ENCODE data around the gene SNAP23.

SNAP23 gene

DNA sequence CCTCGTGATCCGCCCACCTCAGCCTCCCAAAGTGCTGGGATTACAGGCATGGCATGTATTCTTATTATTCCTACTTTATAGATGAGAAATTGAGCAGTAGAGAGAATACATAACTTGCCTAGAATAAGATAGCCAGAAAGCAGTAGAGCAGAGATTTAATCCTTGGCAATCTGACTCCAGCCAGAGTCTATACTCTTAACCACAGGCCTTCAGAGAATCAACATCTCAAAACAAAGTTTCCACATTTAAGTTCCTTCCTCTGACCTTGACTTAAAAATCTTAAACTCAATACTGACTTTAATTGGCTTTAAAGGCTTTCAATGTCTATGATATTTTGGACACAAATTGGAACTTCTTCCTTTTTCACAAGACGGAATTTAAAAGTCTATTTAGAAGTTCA, 41.6 kb upstream of the SNAP23 start:
- TF ChIP-seq, protein P1, sequence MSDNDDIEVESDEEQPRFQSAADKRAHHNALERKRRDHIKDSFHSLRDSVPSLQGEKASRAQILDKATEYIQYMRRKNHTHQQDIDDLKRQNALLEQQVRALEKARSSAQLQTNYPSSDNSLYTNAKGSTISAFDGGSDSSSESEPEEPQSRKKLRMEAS (IDR thresholded peaks at IDR 0.05; ENCODE audit: low read depth, low read length): no peak
- no peak for TF ChIP-seq MYC (IDR thresholded peaks at IDR 0.05; ENCODE audit: low read depth, low read length)
- TF ChIP-seq, protein P2, sequence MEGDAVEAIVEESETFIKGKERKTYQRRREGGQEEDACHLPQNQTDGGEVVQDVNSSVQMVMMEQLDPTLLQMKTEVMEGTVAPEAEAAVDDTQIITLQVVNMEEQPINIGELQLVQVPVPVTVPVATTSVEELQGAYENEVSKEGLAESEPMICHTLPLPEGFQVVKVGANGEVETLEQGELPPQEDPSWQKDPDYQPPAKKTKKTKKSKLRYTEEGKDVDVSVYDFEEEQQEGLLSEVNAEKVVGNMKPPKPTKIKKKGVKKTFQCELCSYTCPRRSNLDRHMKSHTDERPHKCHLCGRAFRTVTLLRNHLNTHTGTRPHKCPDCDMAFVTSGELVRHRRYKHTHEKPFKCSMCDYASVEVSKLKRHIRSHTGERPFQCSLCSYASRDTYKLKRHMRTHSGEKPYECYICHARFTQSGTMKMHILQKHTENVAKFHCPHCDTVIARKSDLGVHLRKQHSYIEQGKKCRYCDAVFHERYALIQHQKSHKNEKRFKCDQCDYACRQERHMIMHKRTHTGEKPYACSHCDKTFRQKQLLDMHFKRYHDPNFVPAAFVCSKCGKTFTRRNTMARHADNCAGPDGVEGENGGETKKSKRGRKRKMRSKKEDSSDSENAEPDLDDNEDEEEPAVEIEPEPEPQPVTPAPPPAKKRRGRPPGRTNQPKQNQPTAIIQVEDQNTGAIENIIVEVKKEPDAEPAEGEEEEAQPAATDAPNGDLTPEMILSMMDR (IDR thresholded peaks at IDR 0.05; ENCODE audit: low read depth, low read length): no peak
- TF ChIP-seq POLR2A (IDR thresholded peaks at IDR 0.05; ENCODE audit: extremely low read depth, insufficient read length): no peak
- no peak for DNase-seq (ENCODE audit: low read depth)
- no peak overlapping the region for H3K4me3 ChIP-seq (ENCODE audit: low read depth, low read length)

DNA sequence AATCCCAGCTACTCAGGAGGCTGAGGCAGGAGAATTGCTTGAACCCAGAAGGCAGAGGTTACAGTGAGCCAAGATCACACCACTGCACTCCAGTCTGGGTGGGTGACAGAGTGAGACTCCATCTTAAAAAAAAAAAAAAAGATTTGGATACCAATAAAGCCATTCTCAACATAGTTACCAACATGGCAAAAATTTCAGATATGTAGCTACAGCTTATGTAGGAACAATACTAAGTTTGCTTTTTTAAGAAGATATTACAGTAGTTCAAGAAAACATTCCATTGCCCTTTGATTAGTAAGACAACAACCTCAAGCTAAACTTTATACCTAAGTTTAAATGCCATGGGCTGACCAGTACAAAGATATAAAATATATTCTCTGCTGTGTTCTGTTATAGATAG, 38.9 kb upstream of the SNAP23 start:
- TF ChIP-seq, protein P1 (IDR thresholded peaks at IDR 0.05; ENCODE audit: low read depth, low read length): no peak
- TF ChIP-seq POLR2A (IDR thresholded peaks at IDR 0.05; ENCODE audit: extremely low read depth, insufficient read length): no peak
- TF ChIP-seq, protein P2 (IDR thresholded peaks at IDR 0.05; ENCODE audit: low read depth, low read length): no peak
- TF ChIP-seq MYC (IDR thresholded peaks at IDR 0.05; ENCODE audit: low read depth, low read length): no peak
- H3K4me3 ChIP-seq (ENCODE audit: low read depth, low read length): no peak overlapping the region
- no peak for DNase-seq (ENCODE audit: low read depth)

DNA sequence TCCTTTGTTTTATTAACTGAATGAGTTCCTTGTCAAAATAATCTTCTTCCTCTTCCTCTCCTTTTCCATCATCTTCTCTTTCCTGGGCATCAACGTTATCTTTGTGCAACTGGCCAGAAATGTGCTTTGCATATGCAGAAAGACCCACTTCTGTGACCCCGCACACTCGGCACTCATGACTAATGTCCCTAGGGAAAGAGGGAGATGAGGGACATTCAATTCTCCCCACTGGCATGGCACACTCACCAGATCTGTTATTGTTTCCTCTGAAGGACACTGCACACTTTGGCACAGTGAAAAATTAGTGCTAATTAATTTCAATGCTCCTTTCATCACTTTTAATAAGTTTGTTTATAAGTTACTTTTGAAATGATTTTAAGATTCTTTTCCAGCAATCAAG, 38.5 kb upstream of the SNAP23 start:
- H3K4me3 ChIP-seq (ENCODE audit: low read depth, low read length): no peak overlapping the region
- DNase-seq (ENCODE audit: low read depth): peak; percentile 30
- TF ChIP-seq, protein P2 (IDR thresholded peaks at IDR 0.05; ENCODE audit: low read depth, low read length): no peak
- TF ChIP-seq, protein P1 (IDR thresholded peaks at IDR 0.05; ENCODE audit: low read depth, low read length): no peak
- TF ChIP-seq POLR2A (IDR thresholded peaks at IDR 0.05; ENCODE audit: extremely low read depth, insufficient read length) (no peak), MYC (IDR thresholded peaks at IDR 0.05; ENCODE audit: low read depth, low read length) (no peak)

DNA sequence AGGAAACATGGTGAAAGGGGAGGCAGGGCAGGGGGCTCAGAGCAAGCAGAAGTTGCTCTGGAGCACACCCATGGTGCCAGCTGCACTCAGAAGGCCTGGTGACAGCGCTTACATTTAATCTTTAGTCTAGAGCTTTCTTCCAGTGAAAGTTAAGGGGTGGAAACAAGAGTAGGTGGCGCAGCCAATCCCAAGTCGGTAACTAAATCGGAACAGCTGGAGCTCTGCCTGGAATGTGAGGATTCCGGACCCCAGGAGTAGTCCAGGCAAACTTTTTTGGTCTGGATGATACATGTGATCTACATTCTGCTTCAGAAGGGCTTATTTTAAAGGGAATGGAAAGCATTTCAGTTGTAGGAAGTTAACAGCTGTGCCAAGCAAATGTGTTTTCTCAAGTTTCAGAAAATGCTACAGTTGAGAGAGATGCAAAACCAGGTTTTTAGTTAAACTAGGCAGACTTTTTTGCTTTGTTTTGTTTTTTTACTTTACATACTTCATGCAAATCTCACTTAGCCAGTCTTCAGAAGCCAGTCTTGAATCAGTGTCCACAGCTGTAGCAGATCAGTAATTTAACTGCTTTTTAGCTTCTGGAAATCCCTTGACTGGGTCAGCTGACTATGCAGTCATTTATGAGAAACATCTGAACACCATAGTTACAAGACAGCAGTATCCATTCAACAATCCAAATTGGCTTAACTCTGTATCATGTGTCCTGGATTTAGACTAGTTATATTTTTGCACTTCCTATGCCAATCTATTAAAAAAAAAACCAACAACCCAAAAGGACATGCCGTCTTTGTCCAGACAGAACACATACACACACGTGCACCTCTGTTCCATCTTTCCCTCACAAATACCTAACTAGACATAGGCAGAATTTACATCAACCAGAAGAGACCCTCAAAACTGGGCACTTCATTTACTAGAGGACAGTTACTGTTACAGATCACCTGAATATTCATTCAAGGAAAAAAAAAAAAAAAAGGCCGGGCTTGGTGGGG, 37.7 kb upstream of the SNAP23 start:
- TF ChIP-seq, protein P2 (IDR thresholded peaks at IDR 0.05; ENCODE audit: low read depth, low read length): no peak
- no peak for TF ChIP-seq POLR2A (IDR thresholded peaks at IDR 0.05; ENCODE audit: extremely low read depth, insufficient read length)
- TF ChIP-seq, protein P1 (IDR thresholded peaks at IDR 0.05; ENCODE audit: low read depth, low read length): no peak
- TF ChIP-seq MYC (IDR thresholded peaks at IDR 0.05; ENCODE audit: low read depth, low read length): no peak
- DNase-seq (ENCODE audit: low read depth): no peak
- H3K4me3 ChIP-seq (ENCODE audit: low read depth, low read length): no peak overlapping the region

DNA sequence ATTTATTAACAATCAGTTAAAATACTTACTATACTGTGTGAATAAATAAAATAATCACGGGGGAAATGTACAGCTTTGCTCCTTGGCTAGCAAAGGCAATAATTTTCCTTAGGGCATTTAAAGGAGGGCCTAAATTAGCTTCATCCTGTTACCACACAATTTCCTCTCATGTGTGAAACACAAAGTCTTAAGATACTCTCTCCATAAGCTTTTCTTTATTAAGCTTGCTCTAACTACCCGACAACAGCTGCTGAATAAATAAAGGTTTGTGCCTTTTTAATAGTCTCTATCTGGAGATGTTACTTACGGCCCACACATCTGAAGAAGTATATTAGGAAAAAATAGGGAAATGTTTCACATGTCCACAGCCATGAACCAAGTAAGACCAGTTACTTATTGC, 34.2 kb upstream of the SNAP23 start:
- TF ChIP-seq MYC (IDR thresholded peaks at IDR 0.05; ENCODE audit: low read depth, low read length): no peak
- TF ChIP-seq, protein P1 (IDR thresholded peaks at IDR 0.05; ENCODE audit: low read depth, low read length): no peak
- TF ChIP-seq POLR2A (IDR thresholded peaks at IDR 0.05; ENCODE audit: extremely low read depth, insufficient read length): no peak
- TF ChIP-seq, protein P2 (IDR thresholded peaks at IDR 0.05; ENCODE audit: low read depth, low read length): no peak
- no peak for DNase-seq (ENCODE audit: low read depth)
- no peak overlapping the region for H3K4me3 ChIP-seq (ENCODE audit: low read depth, low read length)
